Chondrocyte (in vitro differentiated cells): ENCODE measurements around the gene ZFPM1. TPM values are rescaled to one million over a fixed set of nuclear protein-coding genes. Genes with fewer than 3 reads are reported as not detected.

Experiments used
- DNase-seq: peaks from one replicate; pipeline ENCODE4 v3.0.0; 2021; ENCODE audit warnings: mixed read lengths, low spot score
- H3K27ac Mint-ChIP-seq: one replicate; pipeline ENCODE4 v1.8.0; 2021; ENCODE audit warnings: mild to moderate bottlenecking, moderate library complexity, mixed read lengths; ENCODE audit not compliant: unreplicated experiment
- H3K27me3 Mint-ChIP-seq: 2 replicates; pipeline ENCODE4 v1.8.0; 2021; ENCODE audit warnings: low read depth, mixed read lengths
- H3K36me3 Mint-ChIP-seq: 2 replicates; pipeline ENCODE4 v1.8.0; 2021; ENCODE audit warnings: low read depth, mixed read lengths
- H3K4me1 Mint-ChIP-seq: 2 replicates; pipeline ENCODE4 v1.8.0; 2021; ENCODE audit warnings: low read depth, mild to moderate bottlenecking, mixed read lengths
- H3K4me3 Mint-ChIP-seq: one replicate; pipeline ENCODE4 v1.8.0; 2021; ENCODE audit warnings: mild to moderate bottlenecking, moderate library complexity, mixed read lengths; ENCODE audit not compliant: unreplicated experiment
- H3K9me3 Mint-ChIP-seq: 2 replicates; pipeline ENCODE4 v1.8.0; 2021; ENCODE audit warnings: low read depth, mixed read lengths
- CTCF ChIP-seq: fragments of 200-600 bp; sonication (generic); IDR thresholded peaks from 2 replicates; pipeline ENCODE4 v1.5.0; 2021; ENCODE audit warnings: antibody characterized with exemption, mild to moderate bottlenecking, moderate library complexity
- total RNA-seq: library from RNA; stranded (reverse); gene quantifications from 3 replicates; pipeline ENCODE4 v1.2.1, GENCODE V29; 2021

The ZFPM1 gene
- total RNA-seq, 1 donor from 2014 or later: 7.6 TPM

GRCh38 chr16:88475037-88475436, 22.0 kb downstream of the ZFPM1 start:
- TF ChIP-seq CTCF: no peak
- no peak overlapping the region for H3K4me3 Mint-ChIP-seq

GRCh38 chr16:88476203-88476602, 23.1 kb downstream of the ZFPM1 start:
- H3K4me3 Mint-ChIP-seq: no peak overlapping the region
- no peak for TF ChIP-seq CTCF
- DNase-seq: no peak
- no peaks in the 10 kb centered on the region for H3K36me3 Mint-ChIP-seq
- H3K4me1 Mint-ChIP-seq: peaks cover 7% of the 10 kb centered on the region
- no peaks in the 10 kb centered on the region for H3K27me3 Mint-ChIP-seq
- H3K9me3 Mint-ChIP-seq: no peaks in the 10 kb centered on the region
- H3K27ac Mint-ChIP-seq: no peak overlapping the region

More at GRCh38 chr16:88475037-88475436, 22.0 kb downstream of the ZFPM1 start:
- Mint-ChIP-seq H3K4me1 (peaks cover 7% of the 10 kb centered on the region), H3K27ac (no peak overlapping the region), H3K27me3 (no peaks in the 10 kb centered on the region), H3K9me3 (no peaks in the 10 kb centered on the region), H3K36me3 (no peaks in the 10 kb centered on the region)
- no peak for DNase-seq

GRCh38 chr16:88476817-88477397, 23.8 kb downstream of the ZFPM1 start:
- H3K9me3 Mint-ChIP-seq: no peaks in the 10 kb centered on the region
- H3K36me3 Mint-ChIP-seq: no peaks in the 10 kb centered on the region
- no peak for DNase-seq
- peaks cover 7% of the 10 kb centered on the region for H3K4me1 Mint-ChIP-seq
- no peak overlapping the region for H3K4me3 Mint-ChIP-seq
- no peaks in the 10 kb centered on the region for H3K27me3 Mint-ChIP-seq
- no peak overlapping the region for H3K27ac Mint-ChIP-seq
- no peak for TF ChIP-seq CTCF

- H3K9me3 Mint-ChIP-seq: no peaks in the 10 kb centered on the region
- H3K27ac Mint-ChIP-seq: no peak overlapping the region
- no peak overlapping the region for H3K4me3 Mint-ChIP-seq
- no peaks in the 10 kb centered on the region for H3K36me3 Mint-ChIP-seq
- H3K27me3 Mint-ChIP-seq: no peaks in the 10 kb centered on the region
- no peak for DNase-seq
- H3K4me1 Mint-ChIP-seq: peaks cover 7% of the 10 kb centered on the region
- TF ChIP-seq CTCF: no peak
Measured at GRCh38 chr16:88477631-88478519, 24.8 kb downstream of the ZFPM1 start.

GRCh38 chr16:88478889-88479792, 26.1 kb downstream of the ZFPM1 start:
- no peak overlapping the region for H3K27ac Mint-ChIP-seq
- no peak for DNase-seq
- no peaks in the 10 kb centered on the region for H3K36me3 Mint-ChIP-seq
- peaks cover 7% of the 10 kb centered on the region for H3K4me1 Mint-ChIP-seq
- no peaks in the 10 kb centered on the region for H3K9me3 Mint-ChIP-seq
- no peaks in the 10 kb centered on the region for H3K27me3 Mint-ChIP-seq
- no peak overlapping the region for H3K4me3 Mint-ChIP-seq
- no peak for TF ChIP-seq CTCF
